LNCaP clone FGC (cell line): ENCODE measurements around the gene PWP1.

Experiments used
- DNase-seq: peaks from one replicate; pipeline ENCODE4 v3.0.0-alpha.2; 2011; ENCODE audit warnings: low read depth
- H3K4me3 ChIP-seq: 2 replicates; pipeline ENCODE4 v1.5.1; 2011; ENCODE audit warnings: mild to moderate bottlenecking, low read depth, low read length, control low read depth
- CTCF ChIP-seq: IDR thresholded peaks from 2 replicates; pipeline ENCODE4 v1.5.1; 2012; ENCODE audit warnings: mild to moderate bottlenecking; ENCODE audit not compliant: control insufficient read depth, insufficient read depth; ENCODE audit errors: extremely low read depth

The PWP1 gene

GRCh38 chr12:107667464-107667863, 18.1 kb upstream of the PWP1 start:
- TF ChIP-seq CTCF = no peak
- no peak for DNase-seq
- no peak overlapping the region for H3K4me3 ChIP-seq

- no peak overlapping the region for H3K4me3 ChIP-seq
- no peak for TF ChIP-seq CTCF
- DNase-seq = no peak
These were observed 17.1 kb upstream of the PWP1 start for GRCh38 chr12:107668320-107669098.

- no peak for TF ChIP-seq CTCF
- no peak overlapping the region for H3K4me3 ChIP-seq
- no peak for DNase-seq
These were observed 15.7 kb upstream of the PWP1 start for GRCh38 chr12:107669946-107670345.

GRCh38 chr12:107670999-107671643, 14.5 kb upstream of the PWP1 start:
- peak; percentile 58 for TF ChIP-seq CTCF
- DNase-seq = no peak
- H3K4me3 ChIP-seq = no peak overlapping the region

- no peak for TF ChIP-seq CTCF
- DNase-seq = no peak
- H3K4me3 ChIP-seq = no peak overlapping the region
These were observed 7.9 kb upstream of the PWP1 start for GRCh38 chr12:107677671-107678070.

- no peak overlapping the region for H3K4me3 ChIP-seq
- no peak for TF ChIP-seq CTCF
- no peak for DNase-seq
These were observed 6.3 kb upstream of the PWP1 start for GRCh38 chr12:107679336-107679735.
